Heart left ventricle (tissue), 16 donors: ENCODE data around the gene AKAP6. TPM values are rescaled to one million over a fixed set of nuclear protein-coding genes. Genes with fewer than 3 reads are reported as not detected.

Experiments
- ATAC-seq, 4 donors: fragments of 200-7000 bp; cut with Tn5 transposase; one replicate each; pipeline ENCODE4 v1.9.1; 2020 to 2022; ENCODE audit warnings: moderate library complexity in 4 of 4, mild to moderate bottlenecking in 3 of 4, moderate number of reproducible peaks in 1 of 4
- DNase-seq, 5 donors: peaks; one replicate each; pipeline ENCODE4 v3.0.0-alpha.2; 2020
- H3K27ac ChIP-seq, 12 donors: fragments of 200-600 bp; sonication (generic) in 4 of 12; one replicate each; pipeline versions ENCODE4 v1.5.0 to v1.8.0; 2016 to 2022; ENCODE audit warnings: mild to moderate bottlenecking in 2 of 12
- H3K27me3 ChIP-seq, 9 donors: fragments of 200-600 bp; sonication (generic) in 2 of 9; one replicate each; pipeline versions ENCODE4 v1.5.1 to v1.8.0; 2016 to 2022; ENCODE audit warnings: mild to moderate bottlenecking in 3 of 9
- H3K36me3 ChIP-seq, 9 donors: fragments of 200-600 bp; sonication (generic) in 2 of 9; one replicate each; pipeline versions ENCODE4 v1.5.0 to v1.8.0; 2018 to 2022; ENCODE audit warnings: mild to moderate bottlenecking in 2 of 9
- H3K4me1 ChIP-seq, 12 donors: fragments of 200-600 bp; sonication (generic) in 4 of 12; one replicate each; pipeline versions ENCODE4 v1.5.0 to v1.8.0; 2016 to 2022; ENCODE audit warnings: mild to moderate bottlenecking in 3 of 12
- H3K4me3 ChIP-seq, 12 donors: fragments of 200-600 bp; sonication (generic) in 4 of 12; one replicate each; pipeline versions ENCODE4 v1.5.0 to v1.8.0; 2017 to 2022; ENCODE audit warnings: mild to moderate bottlenecking in 9 of 12, moderate library complexity in 4 of 12
- H3K9me3 ChIP-seq, 12 donors: fragments of 200-600 bp; sonication (generic) in 4 of 12; one replicate each; pipeline versions ENCODE4 v1.5.0 to v1.8.0; 2016 to 2022; ENCODE audit warnings: mild to moderate bottlenecking in 1 of 12
- CTCF ChIP-seq, 12 donors: fragments of 200-600 bp; sonication (generic) in 4 of 12; IDR thresholded peaks; one replicate each; pipeline versions ENCODE4 v1.5.0 to v1.8.0; 2018 to 2022; ENCODE audit warnings: antibody characterized with exemption in 12 of 12, mild to moderate bottlenecking in 5 of 12
- POLR2A ChIP-seq, 2 donors: fragments of 450-650 bp; IDR thresholded peaks; one replicate each; pipeline ENCODE4 v1.6.1; 2017; ENCODE audit warnings: antibody characterized with exemption in 2 of 2, mild to moderate bottlenecking in 2 of 2, moderate library complexity in 2 of 2
- WGBS, 4 donors: extraction: QIAGEN DNeasy Blood & Tissue Kit in 2 of 4; methylation state at CpG; one replicate each; pipeline versions ENCODE4 v1.1.5 to v1.1.7; 2013 to 2018; 5-methylcytosine and 5-hydroxymethylcytosine counted together
- intact Hi-C, 10 donors: fragments of 100-400 bp; cut with DNase I; formaldehyde crosslinking; loops; one replicate each; pipeline versions ENCODE4 v1.11.1 to v1.14.2; 2022
- polyA plus RNA-seq, 2 donors: library from polyadenylated mRNA; stranded (reverse); fragments of 200-250 nt; gene quantifications; one replicate each; pipeline ENCODE4 v1.2.3, GENCODE V29; 2013
- total RNA-seq, 9 donors: library from RNA; depleted of rRNA in 2 of 9; stranded (reverse); fragments of >200 nt in 2 of 9; fragmentation: NEBNext Ultra II Directional in 3 of 9; extraction: Animal tissue kit (Norgen Biotek cat#: 25700) in 3 of 9; gene quantifications; one replicate each; pipeline versions ENCODE4 v1.1.0 to v1.2.4, GENCODE V29; 2016 to 2023
- donor health status: ischemic (EF 13 %, LVEDD 7.1; RV severe dilation, severe dysfunction).
- donor health status: healthy with polysubstance abuse.
- donor health status: DM: no; HTN: yes; CAD: no.
- donor health status: DM: no; HTN: no; CAD: no.
- donor health status: ischemic (EF 25% LVEDD 6.9; RV normal size, moderate dysfunction).
- donor health status: ischemic (EF 25% LVEDD 5.7; RV mildly dilated, moderate dysfunction).
- donor health status: healthy.
- donor health status: DM: yes; HTN: yes; CAD: no.
- donor health status: ischemic (EF 35%, LVEDD 5.7; RV mildly dilated, moderate dysfunction).
- donor health status: nonischemic (EF 11% LVEDD 7.7; RV severe dilation, severe dysfunction).
- donor health status: DM: yes; HTN: yes; CAD: no.
- donor health status: PGD.
- donor health status: ischemic (EF 29% LVEDD 5.4; RV normal size, mild dysfunction).
- donor health status: nonischemic (EF 23%, LVEDD 6.1; RV moderate dilation, normal function).

AKAP6 gene
- total and polyA plus RNA-seq, 11 donors, result 20.4 to 303 (median 206) TPM

GRCh38 chr14:32430326-32430725, 101.2 kb downstream of the AKAP6 start:
- no peak for ATAC-seq
- DNase-seq, result no peak

GRCh38 chr14:32432813-32433538, 103.9 kb downstream of the AKAP6 start:
- Histone ChIP-seq H3K36me3 (no peaks in the 10 kb centered on the region), H3K4me3 (peak overlapping the region in 10 of 12 donors; percentile 13 to 42 (median 27)), H3K27ac (peak overlapping the region in 11 of 12 donors; percentile 23 to 79 (median 68)), H3K4me1 (peaks cover 0 to 29% (median 7%) of the 10 kb centered on the region in 12 donors), H3K27me3 (no peaks in the 10 kb centered on the region), H3K9me3 (no peaks in the 10 kb centered on the region)
- TF ChIP-seq CTCF (IDR thresholded peaks at IDR 0.05) (no peak), POLR2A (IDR thresholded peaks at IDR 0.05) (peak in 1 of 2 donors; percentile 53)
- 70 to 80% (median 72%) methylated on average over 8 of the region's 8 CpGs for WGBS, 4 donors
- peak; percentile 63 to 77 (median 71) for ATAC-seq
- peak in 1 of 5 donors; percentile 14 for DNase-seq
- intact Hi-C loops, result no loop called here

More at GRCh38 chr14:32430326-32430725, 101.2 kb downstream of the AKAP6 start:
- TF ChIP-seq POLR2A (IDR thresholded peaks at IDR 0.05), result no peak
- no peak for TF ChIP-seq CTCF (IDR thresholded peaks at IDR 0.05)
- H3K4me3 ChIP-seq, result no peak overlapping the region
- no peaks in the 10 kb centered on the region for H3K36me3 ChIP-seq
- 80 to 89% (median 88%) methylated on average over 4 of the region's 4 CpGs for WGBS, 4 donors
- peak overlapping the region in 6 of 12 donors; percentile 3 to 73 (median 32) for H3K27ac ChIP-seq
- peaks cover 0 to 34% (median 10%) of the 10 kb centered on the region in 12 donors for H3K4me1 ChIP-seq
- no peaks in the 10 kb centered on the region for H3K9me3 ChIP-seq
- no peaks in the 10 kb centered on the region for H3K27me3 ChIP-seq
- intact Hi-C loops, result no loop called here

GRCh38 chr14:32434180-32434579, 105.1 kb downstream of the AKAP6 start:
- TF ChIP-seq CTCF (IDR thresholded peaks at IDR 0.05), result no peak
- no peak for TF ChIP-seq POLR2A (IDR thresholded peaks at IDR 0.05)
- DNase-seq (no peak), ATAC-seq (peak in 2 of 4 donors; percentile 27 to 39)
- H3K36me3 ChIP-seq, result no peaks in the 10 kb centered on the region
- H3K27me3 ChIP-seq, result no peaks in the 10 kb centered on the region
- H3K9me3 ChIP-seq, result no peaks in the 10 kb centered on the region
- peak overlapping the region in 8 of 12 donors; percentile 7 to 42 (median 20) for H3K4me3 ChIP-seq
- WGBS, 4 donors, result 18 to 51% (median 41%) methylated on average over 2 of the region's 2 CpGs
- H3K27ac ChIP-seq, result peak overlapping the region in 10 of 12 donors; percentile 23 to 79 (median 70)
- peaks cover 0 to 40% (median 13%) of the 10 kb centered on the region in 12 donors for H3K4me1 ChIP-seq
- intact Hi-C loops, result no loop called here

GRCh38 chr14:32434880-32435279, 105.8 kb downstream of the AKAP6 start:
- H3K27ac ChIP-seq, result peak overlapping the region in 8 of 12 donors; percentile 23 to 79 (median 70)
- H3K9me3 ChIP-seq, result no peaks in the 10 kb centered on the region
- H3K4me1 ChIP-seq, result peaks cover 0 to 42% (median 16%) of the 10 kb centered on the region in 12 donors
- H3K27me3 ChIP-seq, result no peaks in the 10 kb centered on the region
- TF ChIP-seq CTCF (IDR thresholded peaks at IDR 0.05), result no peak
- no peak for TF ChIP-seq POLR2A (IDR thresholded peaks at IDR 0.05)
- intact Hi-C loops, result no loop called here
- H3K36me3 ChIP-seq, result no peaks in the 10 kb centered on the region
- DNase-seq, result no peak
- no peak for ATAC-seq
- peak overlapping the region in 4 of 12 donors; percentile 4 to 42 (median 24) for H3K4me3 ChIP-seq
